A673 (cell line): Measurements from ENCODE around the gene PPM1D. TPM values are rescaled to one million over a fixed set of nuclear protein-coding genes. Genes with fewer than 3 reads are reported as not detected.

Experiments used
- BruUV-seq: library from RNA; stranded (reverse); fragments of 400-500 nt; replicated peaks from 2 replicates; lab custom pipeline; 2021; lab: Mats Ljungman, UMichigan
- CTCF ChIA-PET: fragments of 300-600 bp; sonication (Branson Sonifier 250); formaldehyde crosslinking; loops from one replicate; lab custom pipeline; 2022; ENCODE audit warnings: antibody characterized with exemption; lab: Charles Lee
- POLR2A ChIA-PET: fragments of 300-600 bp; sonication (Branson Sonifier 250); formaldehyde crosslinking; loops from one replicate; lab custom pipeline; 2022; ENCODE audit warnings: antibody characterized with exemption; ENCODE audit not compliant: low non-redundant PET; lab: Charles Lee
- DNase-seq: peaks from one replicate; pipeline ENCODE4 v3.0.0-alpha.2; 2015; ENCODE audit warnings: low spot score
- H3K27ac ChIP-seq: fragments of 200-600 bp; sonication (generic); 2 replicates; pipeline ENCODE4 v1.5.1; 2016; ENCODE audit warnings: mixed run types, low read depth, mild to moderate bottlenecking, mixed read lengths, antibody characterized with exemption, low read length; ENCODE audit not compliant: poor library complexity, severe bottlenecking
- H3K27me3 ChIP-seq: fragments of 200-600 bp; sonication (generic); replicated peaks from 2 replicates; pipeline ENCODE4 v1.6.1; 2017; ENCODE audit warnings: mixed run types, low read depth, mild to moderate bottlenecking, mixed read lengths, antibody characterized with exemption, low read length; ENCODE audit not compliant: insufficient read depth, poor library complexity
- H3K36me3 ChIP-seq: fragments of 200-600 bp; sonication (generic); 2 replicates; pipeline ENCODE4 v1.6.1; 2016; ENCODE audit warnings: mixed run types, mild to moderate bottlenecking, mixed read lengths, antibody characterized with exemption, low read length; ENCODE audit not compliant: insufficient read depth, poor library complexity, severe bottlenecking
- H3K4me1 ChIP-seq: fragments of 200-600 bp; sonication (generic); 2 replicates; pipeline ENCODE4 v1.6.1; 2017; ENCODE audit warnings: mixed run types, mild to moderate bottlenecking, mixed read lengths, antibody characterized with exemption, low read length; ENCODE audit not compliant: insufficient read depth, poor library complexity, severe bottlenecking
- H3K4me3 ChIP-seq: fragments of 200-600 bp; sonication (generic); 2 replicates; pipeline ENCODE4 v1.5.1; 2016; ENCODE audit warnings: low read depth, mixed run types, mild to moderate bottlenecking, mixed read lengths, low read length; ENCODE audit not compliant: poor library complexity, severe bottlenecking
- H3K9me3 ChIP-seq: fragments of 200-600 bp; sonication (generic); 2 replicates; pipeline ENCODE4 v1.6.1; 2016; ENCODE audit warnings: mixed run types, low read depth, mild to moderate bottlenecking, mixed read lengths, antibody characterized with exemption, low read length; ENCODE audit not compliant: poor library complexity, severe bottlenecking
- EZH2 ChIP-seq: fragments of 200-600 bp; sonication (generic); IDR thresholded peaks from 2 replicates; pipeline ENCODE4 v1.6.1; 2017; ENCODE audit warnings: borderline replicate concordance, low read depth, mild to moderate bottlenecking, mixed read lengths, antibody characterized with exemption, low read length; ENCODE audit not compliant: poor library complexity, severe bottlenecking
- intact Hi-C: fragments of 100-400 bp; cut with micrococcal nuclease; formaldehyde crosslinking; loops from one replicate; pipeline ENCODE4 v1.10.0; 2022; ENCODE audit not compliant: unreplicated experiment
- total RNA-seq: library from RNA; stranded (reverse); gene quantifications from 2 replicates; pipeline ENCODE4 v1.2.3, GENCODE V29; 2021
- TF ChIP-seq, protein P1 (sequence below): fragments of 300-800, 200-600 bp; sonication (generic); conservative IDR thresholded peaks from 2 replicates; pipeline ENCODE4 v1.5.1; 2017; ENCODE audit warnings: low read depth, mild to moderate bottlenecking, antibody characterized with exemption, low read length, moderate library complexity, mixed read lengths

The PPM1D gene
- total RNA-seq, 1 experiment from 2014 or later, result 17.8 TPM

DNA sequence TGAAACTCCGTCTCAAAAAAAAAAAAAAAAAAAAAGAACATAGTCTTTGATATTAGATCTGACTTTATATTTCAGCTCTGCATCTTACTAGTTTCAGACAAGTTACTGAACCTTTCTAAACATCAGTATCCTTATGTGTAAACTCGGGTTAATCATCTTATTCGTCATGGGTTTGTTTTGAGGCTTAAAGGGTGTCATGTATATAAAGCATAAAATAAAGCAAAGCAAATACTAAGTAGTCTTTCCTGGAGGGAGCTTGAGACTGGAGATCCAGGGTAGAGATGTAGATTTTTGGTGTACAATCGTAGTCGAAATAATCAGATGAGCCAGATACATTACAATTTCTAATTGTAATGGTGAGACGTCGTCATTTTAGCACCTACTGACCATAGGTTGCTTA is 85.4 kb downstream of the PPM1D start:
- H3K36me3 ChIP-seq, result no peaks in the 10 kb centered on the region
- intact Hi-C loops, result no loop called here
- no peaks in the 10 kb centered on the region for H3K27me3 ChIP-seq
- no TSS peak for BruUV-seq
- TF ChIP-seq, protein P1, sequence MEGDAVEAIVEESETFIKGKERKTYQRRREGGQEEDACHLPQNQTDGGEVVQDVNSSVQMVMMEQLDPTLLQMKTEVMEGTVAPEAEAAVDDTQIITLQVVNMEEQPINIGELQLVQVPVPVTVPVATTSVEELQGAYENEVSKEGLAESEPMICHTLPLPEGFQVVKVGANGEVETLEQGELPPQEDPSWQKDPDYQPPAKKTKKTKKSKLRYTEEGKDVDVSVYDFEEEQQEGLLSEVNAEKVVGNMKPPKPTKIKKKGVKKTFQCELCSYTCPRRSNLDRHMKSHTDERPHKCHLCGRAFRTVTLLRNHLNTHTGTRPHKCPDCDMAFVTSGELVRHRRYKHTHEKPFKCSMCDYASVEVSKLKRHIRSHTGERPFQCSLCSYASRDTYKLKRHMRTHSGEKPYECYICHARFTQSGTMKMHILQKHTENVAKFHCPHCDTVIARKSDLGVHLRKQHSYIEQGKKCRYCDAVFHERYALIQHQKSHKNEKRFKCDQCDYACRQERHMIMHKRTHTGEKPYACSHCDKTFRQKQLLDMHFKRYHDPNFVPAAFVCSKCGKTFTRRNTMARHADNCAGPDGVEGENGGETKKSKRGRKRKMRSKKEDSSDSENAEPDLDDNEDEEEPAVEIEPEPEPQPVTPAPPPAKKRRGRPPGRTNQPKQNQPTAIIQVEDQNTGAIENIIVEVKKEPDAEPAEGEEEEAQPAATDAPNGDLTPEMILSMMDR, result no peak
- no peak for TF ChIP-seq EZH2
- ChIA-PET POLR2A (no interaction called here), CTCF (no interaction called here)
- no peaks in the 10 kb centered on the region for H3K4me1 ChIP-seq
- no peak overlapping the region for H3K4me3 ChIP-seq
- H3K9me3 ChIP-seq, result no peaks in the 10 kb centered on the region
- no peak for DNase-seq
- H3K27ac ChIP-seq, result no peak overlapping the region

DNA sequence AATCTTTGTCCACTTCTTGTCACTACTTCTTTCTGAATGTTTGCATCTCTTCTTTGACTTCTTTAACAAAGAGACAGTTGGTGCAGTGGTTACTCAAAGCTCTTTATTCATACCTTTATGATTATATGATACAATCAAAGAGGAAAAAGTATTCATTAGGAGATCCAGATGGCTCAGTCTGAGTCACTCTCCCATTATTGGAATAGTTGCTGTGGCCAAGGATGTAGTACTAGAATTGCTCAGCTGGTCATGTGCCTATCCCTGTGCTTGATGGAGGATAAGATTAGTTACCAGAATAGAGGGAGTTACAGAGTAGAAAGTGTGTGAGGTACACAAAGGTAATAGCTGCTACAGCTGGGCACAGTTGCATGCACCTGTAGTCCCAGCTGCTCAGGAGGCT is 96.0 kb downstream of the PPM1D start:
- H3K27me3 ChIP-seq, result no peaks in the 10 kb centered on the region
- no peaks in the 10 kb centered on the region for H3K4me1 ChIP-seq
- no peak overlapping the region for H3K27ac ChIP-seq
- intact Hi-C loops, result no loop called here
- H3K9me3 ChIP-seq, result no peaks in the 10 kb centered on the region
- no peak for DNase-seq
- H3K4me3 ChIP-seq, result no peak overlapping the region
- no TSS peak for BruUV-seq
- TF ChIP-seq EZH2, result no peak
- TF ChIP-seq, protein P1, result no peak
- ChIA-PET POLR2A (no interaction called here), CTCF (no interaction called here)
- H3K36me3 ChIP-seq, result no peaks in the 10 kb centered on the region

DNA sequence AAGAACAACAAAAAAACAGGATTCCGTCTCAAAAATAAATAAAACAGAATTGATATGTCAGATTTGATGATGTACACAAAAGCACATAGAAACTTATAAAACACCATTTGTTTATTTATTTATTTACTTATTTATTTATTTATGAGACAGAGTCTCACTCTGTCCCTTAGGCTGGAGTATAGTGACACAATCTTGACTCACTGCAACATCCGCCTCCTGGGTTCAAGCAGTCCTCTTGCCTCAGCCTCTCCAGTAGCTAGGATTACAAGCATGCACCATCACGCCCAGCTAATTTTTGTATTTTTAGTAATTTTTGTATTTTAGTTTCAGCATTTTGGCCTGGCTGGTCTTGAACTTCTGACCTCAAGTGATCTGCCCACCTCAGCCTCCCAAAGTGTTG is 99.1 kb downstream of the PPM1D start:
- no peaks in the 10 kb centered on the region for H3K27me3 ChIP-seq
- CTCF ChIA-PET, result no interaction called here
- intact Hi-C loops, result no loop called here
- POLR2A ChIA-PET, result no interaction called here
- H3K4me1 ChIP-seq, result no peaks in the 10 kb centered on the region
- H3K27ac ChIP-seq, result no peak overlapping the region
- no peaks in the 10 kb centered on the region for H3K9me3 ChIP-seq
- no peak overlapping the region for H3K4me3 ChIP-seq
- no peak for DNase-seq
- no peaks in the 10 kb centered on the region for H3K36me3 ChIP-seq
- BruUV-seq, result no TSS peak
- TF ChIP-seq, protein P1, result no peak
- no peak for TF ChIP-seq EZH2
